H1 (cell line): ENCODE data around the gene NR2E3.

Experiments used
- BACH1 ChIP-seq: IDR thresholded peaks from 2 replicates; pipeline ENCODE4 v1.6.1; 2012; ENCODE audit warnings: low read length, improper control_type of control experiment
- CREB1 ChIP-seq: IDR thresholded peaks from 2 replicates; pipeline ENCODE4 v1.6.1; 2012; ENCODE audit warnings: inconsistent platforms
- CTCF ChIP-seq, 3 experiments: IDR thresholded peaks; 1 replicate in 2 of 3; 2 replicates in 1 of 3; pipeline versions ENCODE4 v1.5.1 to v1.6.1; 2011; ENCODE audit warnings: low read length in 3 of 3, mild to moderate bottlenecking in 3 of 3, inconsistent platforms in 2 of 3, low read depth in 1 of 3, moderate library complexity in 1 of 3; ENCODE audit not compliant: insufficient read depth in 1 of 3; ENCODE audit errors: control extremely low read depth in 1 of 3
- GTF2F1 ChIP-seq: IDR thresholded peaks from 2 replicates; pipeline ENCODE4 v1.6.1; 2012; ENCODE audit warnings: low read depth, low read length, improper control_type of control experiment, borderline replicate concordance
- PHF8 ChIP-seq: fragments of 200-600 bp; sonication (generic); conservative IDR thresholded peaks from 2 replicates; pipeline ENCODE4 v1.7.1; 2012; ENCODE audit warnings: low read depth, mild to moderate bottlenecking, inconsistent platforms, low read length, moderate library complexity
- POLR2AphosphoS5 ChIP-seq: IDR thresholded peaks from 2 replicates; pipeline ENCODE4 v1.6.1; 2011; ENCODE audit warnings: low read depth, low read length
- ZNF274 ChIP-seq: IDR thresholded peaks from 2 replicates; pipeline ENCODE4 v1.7.0; 2012; ENCODE audit warnings: low read length, borderline replicate concordance; ENCODE audit errors: extremely low read depth

DNA sequence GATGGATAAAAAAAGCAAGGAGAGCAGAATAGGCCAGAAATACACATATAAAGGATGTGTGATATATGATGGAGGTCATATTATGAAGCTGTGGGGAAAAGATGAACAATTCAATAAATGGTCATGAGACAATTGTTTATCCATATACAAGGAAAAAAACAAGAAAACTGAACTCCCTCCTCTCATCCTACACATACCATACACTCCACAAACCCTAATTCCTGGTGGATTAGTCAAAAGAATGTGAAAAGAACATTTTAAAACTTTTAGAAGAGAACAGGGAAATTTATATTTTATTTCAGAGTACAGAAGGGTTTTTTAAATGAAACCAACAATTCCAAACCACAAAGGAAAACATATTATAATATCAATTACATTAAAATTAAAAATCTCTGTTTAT, 34.5 kb upstream of the NR2E3 start:
- TF ChIP-seq ZNF274 (no peak), POLR2AphosphoS5 (no peak), CTCF (IDR thresholded peaks at IDR 0.05; ENCODE audit: control extremely low read depth in 1 of 3, insufficient read depth in 1 of 3, low read depth in 1 of 3, low read length in 3 of 3) (no peak), GTF2F1 (no peak), PHF8 (no peak), CREB1 (no peak), BACH1 (no peak)
